IPS-NIHi7 (cell line): ENCODE results near the gene POLR3E.
A peak's percentile ranks its signal among the peaks of the same experiment; 100 is the strongest.
"Not testable (repeated sequence)": the region's sequence is repeated elsewhere in the genome, so short reads cannot be mapped to it uniquely, and the experiment has no call there.

Source experiments
- DNase-seq: peaks from one replicate; pipeline ENCODE4 v3.0.0; 2012; ENCODE audit warnings: mixed read lengths; ENCODE audit errors: extremely low spot score

The POLR3E gene

DNA sequence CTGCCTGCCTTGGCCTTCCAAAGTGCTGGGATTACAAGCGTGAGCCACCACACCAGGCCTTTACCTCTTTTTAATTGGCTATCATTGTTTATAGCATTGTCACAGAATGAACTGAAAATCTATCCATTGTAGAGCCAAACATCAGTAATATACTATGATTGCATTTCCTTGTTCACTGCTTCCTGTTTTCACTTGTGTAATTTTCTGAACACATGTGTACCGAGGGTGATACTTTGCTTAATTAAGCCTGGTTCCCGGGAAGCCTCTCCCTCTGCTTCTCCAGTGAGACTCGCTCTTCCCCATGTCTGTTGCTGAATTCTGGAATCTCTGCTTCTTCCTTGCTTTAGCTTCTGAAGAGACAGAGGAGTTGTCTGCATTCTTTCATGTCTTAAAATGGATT, 33.1 kb downstream of the POLR3E start:
- DNase-seq: no peak

DNA sequence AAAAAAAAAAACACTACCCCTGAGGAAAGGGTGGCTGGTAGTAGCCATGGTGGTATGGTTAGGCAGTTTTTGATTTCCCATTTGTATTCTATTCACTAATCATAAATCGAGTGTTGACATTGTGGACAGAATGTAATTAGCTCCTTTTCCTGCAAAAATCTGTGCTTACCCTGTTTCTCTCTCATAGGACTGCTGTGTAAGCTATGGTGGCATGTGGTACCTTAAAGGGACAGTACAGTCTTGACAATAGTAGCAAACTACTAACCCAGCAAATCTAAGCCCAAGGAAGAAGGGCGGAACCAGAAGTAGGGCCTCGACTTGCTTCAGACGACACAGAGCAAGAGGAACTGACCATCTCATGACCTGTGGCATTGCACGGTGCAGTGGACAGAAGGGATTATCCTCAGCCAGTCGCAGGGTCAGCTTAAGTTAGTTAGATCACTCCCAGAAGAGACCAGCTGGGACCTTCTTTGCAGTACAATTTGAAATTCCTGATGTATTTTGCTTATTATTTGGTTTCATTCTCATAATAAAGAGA, 36.3 kb downstream of the POLR3E start:
- no peak for DNase-seq

DNA sequence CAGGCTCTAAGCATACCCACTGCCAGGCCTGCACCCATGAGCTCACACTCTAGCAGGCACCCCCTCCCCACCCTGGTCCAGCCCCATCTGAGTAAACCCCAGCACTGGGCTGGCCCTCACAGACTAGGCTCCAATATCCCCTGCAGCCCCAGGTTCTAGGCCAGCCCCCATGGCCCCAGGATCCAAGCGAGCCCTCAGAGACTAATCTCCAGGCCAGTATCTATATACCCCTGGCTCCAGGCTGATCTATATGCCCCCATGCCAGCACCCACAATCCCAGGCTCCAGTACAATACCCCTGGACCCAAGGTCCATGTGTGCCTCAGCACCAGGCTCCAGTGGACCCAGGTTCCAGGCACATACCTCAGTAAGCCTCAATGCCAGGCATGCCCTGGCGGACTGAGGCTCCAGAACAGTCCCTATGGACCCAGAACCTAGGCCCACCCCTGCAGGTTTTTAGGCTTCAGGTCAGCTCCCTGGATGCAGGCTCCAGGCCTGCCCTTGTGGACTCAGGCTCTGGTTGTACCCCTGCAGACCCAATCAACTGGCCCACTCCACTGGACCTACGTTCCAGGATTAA, 38.5 kb downstream of the POLR3E start:
- peak; percentile 9 for DNase-seq

DNA sequence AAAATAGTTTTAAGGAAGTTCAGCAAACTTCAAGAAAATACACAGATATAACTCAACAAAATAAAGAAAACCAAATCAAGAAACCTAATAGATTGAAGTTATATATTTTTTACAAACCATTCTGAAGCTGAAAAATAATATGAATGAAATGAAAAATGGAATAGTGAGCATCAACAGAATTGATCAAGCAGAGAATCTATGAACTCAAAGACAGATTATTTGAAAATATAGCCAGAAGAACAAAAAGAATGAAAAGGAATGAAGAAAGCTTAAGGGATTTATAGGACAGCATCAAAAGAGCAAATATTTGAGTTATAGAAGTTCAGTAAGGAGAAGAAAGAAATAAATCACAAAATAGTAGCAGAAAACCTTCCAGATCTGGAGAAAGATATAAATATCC, 39.4 kb downstream of the POLR3E start:
- no peak for DNase-seq

DNA sequence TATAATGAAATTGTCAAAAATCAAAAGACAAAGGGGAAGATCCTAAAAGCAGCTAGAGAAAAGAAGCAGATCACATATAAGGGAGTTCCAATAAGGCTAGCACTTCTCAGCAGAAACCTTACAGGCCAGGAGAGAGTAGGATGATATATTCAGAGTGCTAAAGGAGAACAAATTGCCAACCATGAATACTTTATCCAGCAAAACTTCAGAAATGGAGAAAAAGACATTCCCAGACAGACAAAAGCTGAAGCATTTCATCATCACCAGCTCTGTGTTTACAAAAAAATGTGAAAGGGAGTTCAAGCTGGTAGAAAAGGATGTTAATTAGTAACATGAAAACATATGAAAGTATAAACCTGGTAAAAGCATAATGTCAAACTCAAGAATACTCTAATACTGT, 39.8 kb downstream of the POLR3E start:
- no peak for DNase-seq

DNA sequence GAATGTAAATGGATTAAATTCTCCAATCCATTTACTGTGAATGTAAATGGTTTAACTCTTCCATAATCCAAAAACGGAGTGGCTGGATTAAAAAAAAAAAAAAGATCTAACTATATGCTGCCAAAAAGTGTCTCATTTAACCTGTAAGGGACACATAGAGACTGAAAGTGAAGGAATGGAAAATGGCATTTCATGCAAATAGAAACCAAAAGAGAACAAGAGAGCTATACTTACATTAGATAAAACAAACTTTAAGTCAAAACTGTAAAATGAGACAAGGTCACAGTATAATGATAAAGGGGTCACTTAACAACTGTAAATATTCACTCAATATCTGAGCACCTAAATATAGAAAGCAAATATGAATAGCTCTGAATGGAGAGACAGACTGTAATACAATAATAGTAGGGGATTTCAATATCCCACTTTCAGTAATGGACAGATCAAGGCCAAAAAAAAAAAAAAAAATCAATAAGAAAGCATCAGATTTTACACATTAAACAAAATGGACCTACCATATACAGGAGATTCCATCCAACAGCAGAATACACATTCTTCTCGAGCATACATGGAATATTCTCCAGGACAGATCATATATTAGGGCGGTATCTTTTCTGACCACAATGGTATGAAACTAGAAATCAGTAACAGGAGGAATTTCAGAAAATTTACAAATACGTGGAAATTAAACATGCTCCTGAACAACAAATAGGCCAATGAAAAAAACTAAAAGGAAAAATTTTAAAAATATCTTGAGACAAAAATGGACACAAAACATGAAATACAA, 40.8 kb downstream of the POLR3E start:
- no peak for DNase-seq

DNA sequence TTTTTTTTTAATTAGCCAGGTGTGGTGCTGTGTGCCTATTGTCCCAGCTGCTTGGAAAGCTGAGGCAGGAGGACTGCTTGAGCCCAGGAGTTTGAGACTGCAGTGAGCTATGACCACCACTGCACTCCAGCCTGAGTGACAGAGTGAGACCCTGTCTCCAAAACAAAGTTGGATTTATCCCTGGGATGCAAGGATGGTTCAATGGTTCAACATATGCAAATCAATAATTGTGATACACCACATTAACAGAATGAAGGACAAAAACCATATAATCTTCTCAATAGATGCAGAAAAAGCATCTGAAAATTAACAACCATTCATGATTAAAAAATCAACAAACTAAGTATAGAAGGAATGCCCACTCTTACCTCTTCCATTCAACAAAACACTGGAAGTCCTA, 43.7 kb downstream of the POLR3E start:
- no peak for DNase-seq

DNA sequence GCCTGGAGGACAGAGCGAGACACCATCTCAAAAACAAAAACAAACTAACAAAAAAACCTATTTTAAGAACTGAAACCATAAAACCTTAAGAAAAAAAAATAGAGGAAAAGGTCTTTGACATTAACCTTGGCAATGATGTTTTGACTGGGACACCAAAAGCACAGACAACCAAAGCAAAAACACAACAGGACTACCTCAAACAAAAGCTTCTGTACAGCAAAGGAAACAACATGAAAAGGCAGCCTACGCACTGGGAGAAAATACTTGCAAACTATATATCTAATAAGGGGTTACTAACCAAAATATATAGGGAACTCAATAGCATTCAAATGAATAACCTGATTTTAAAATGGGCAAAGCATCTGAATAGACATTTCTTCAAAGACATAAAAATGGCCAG, 44.9 kb downstream of the POLR3E start:
- DNase-seq: no peak

DNA sequence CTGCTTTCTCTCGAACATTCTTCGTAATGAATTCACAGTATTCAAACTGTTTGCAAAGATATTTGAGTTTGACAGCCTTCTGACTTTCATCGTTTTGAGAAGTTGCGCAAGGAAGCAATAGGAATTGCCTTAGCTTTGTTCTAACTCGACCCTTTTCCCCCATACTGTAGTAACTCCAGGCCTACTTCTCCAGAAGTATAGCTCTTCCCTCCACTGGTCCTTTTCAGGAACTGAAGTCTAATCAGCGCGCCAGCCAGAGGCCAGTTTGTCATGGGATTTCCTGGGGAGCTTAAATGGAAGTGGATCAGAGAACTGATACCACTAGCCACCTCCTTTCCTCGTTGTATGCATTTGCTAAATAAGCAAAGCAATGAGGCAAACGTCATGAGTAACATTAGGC, 49.3 kb downstream of the POLR3E start:
- no peak for DNase-seq

DNA sequence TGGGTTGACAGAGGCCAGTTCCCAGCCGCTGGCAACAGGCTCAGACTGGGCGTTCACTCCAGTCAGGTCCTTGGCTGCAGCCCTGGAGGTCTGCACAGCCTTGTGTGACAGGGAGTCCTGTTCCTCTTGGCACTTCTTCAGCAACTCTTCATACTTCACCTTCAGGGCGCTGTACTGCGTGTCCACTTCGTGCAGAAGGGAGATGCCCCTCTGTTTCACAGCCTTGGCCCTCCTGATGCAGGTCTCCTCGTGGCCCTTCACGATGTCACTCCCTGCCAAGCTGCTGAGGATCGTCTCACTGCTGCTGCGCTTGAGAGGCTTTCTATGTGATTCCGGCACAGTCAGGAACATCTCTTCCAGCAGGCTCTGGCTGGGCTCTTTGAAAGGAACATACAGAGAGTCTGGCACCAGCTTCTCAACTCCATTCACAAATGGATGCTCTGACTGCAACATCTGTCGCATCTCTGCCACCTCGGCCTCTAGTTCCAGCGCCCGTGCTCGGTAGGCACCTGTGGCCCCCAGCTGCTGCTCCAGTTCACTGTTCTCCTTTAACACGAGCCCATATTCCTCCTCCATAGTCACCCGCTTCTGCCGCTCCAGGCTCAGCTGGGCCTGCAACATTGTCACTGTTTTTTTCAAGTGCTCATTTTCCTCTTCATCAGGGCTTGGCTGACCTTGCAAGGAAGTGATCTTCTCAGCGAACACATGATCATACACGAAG, 50.1 kb downstream of the POLR3E start:
- DNase-seq: no peak

DNA sequence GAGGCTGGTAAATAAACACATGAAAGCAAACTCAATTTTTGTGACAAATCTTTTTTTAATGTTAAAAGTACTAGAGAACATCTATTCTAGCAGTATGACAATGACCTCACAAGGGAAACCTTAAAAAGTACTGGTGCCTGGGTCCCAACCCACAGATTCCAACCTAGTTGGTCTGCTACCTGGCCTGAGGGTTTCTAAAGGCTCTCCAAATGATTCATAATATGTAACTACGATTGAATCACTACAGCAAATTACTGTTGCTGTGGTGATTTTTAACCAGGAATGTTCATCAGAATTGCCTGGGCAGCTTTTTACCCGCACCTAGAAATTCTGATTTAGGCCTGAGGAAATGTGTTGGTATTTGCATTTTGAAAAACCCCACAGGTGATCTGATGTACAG, 51.1 kb downstream of the POLR3E start:
- DNase-seq: no peak

DNA sequence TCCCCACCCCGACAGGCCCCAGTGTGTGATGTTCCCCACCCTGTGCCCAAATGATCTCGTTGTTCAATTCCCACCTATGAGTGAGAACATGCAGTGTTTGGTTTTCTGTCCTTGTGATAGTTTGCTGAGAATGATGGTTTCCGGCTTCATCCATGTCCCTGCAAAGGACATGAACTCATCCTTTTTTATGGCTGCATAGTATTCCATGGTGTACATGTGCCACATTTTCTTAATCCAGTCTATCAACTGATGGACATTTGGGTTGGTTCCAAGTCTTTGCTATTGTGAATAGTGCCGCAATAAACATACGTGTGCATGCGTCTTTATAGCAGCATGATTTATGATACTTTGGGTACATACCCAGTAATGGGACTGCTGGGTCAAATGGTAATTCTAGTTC, 53.8 kb downstream of the POLR3E start:
- not testable (repeated sequence) for DNase-seq

DNA sequence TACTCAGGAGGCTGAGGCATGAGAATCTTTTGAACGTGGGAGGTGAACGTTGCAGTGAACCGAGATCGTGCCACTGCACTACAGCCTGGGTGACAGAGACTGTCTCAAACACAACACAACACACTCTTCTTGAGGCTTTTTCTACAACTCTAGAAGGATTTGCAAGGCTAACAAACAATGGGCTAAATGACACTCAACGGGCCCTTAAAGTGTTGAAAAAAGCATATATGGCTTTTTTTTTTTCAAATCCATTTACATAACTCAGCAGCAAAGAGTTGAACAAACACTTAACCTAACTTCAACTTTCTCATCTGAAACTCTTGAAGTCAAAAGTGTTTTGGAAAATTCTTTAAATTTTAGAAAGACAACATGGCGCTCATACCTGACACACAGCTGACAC, 54.9 kb downstream of the POLR3E start:
- DNase-seq: no peak

DNA sequence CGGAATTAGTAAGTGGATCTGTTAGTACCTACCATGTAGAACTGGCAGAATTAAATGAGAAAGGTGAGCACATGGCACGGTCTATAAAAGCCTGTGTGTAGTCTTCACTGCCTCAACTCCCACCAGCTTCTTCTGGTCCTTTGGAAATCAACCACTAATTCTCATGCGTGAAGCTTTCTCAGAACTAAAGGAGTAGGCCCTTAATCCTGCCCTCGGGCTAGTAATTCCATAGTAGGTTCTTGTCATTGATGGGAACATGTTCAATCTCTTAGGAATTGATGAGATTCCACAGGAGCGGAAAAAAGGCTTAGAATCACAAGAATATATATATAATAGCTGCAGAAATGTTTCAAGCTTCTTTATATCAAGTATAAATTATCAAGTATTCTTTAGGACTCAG, 55.5 kb downstream of the POLR3E start:
- no peak for DNase-seq

DNA sequence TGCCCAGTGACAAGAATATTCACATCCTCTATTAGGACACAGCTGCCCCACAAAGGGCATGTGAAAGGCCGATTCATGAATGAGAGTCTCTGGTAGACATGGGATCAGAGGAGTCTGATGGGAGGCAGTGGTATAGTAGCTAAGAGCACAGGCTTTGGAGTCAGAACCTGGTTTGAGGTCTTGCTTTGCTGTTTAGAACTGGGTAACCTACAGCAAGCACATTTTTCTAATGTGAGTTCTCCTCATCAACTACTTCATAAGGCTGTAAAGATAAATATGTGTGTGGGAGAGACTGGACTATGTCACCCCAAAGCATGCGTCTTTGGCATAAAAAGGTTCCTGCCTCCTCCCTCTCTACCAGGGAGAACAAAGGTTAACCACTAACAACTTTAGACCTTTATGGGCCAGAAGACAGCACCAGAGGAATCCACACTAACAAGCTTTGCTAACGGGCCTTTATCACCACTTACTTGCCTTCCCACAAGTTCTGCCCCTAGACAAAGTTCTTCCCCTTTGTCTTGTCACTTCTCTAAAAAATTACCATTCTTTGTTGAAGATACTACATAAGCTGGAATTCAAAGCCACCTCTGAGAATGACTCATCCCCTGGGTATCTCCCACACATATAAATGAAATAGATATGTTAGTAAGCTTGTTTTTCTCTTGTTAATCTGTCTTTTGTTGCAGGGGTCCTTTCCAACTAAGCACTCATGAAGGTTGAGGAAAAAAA, 56.1 kb downstream of the POLR3E start:
- DNase-seq: no peak

DNA sequence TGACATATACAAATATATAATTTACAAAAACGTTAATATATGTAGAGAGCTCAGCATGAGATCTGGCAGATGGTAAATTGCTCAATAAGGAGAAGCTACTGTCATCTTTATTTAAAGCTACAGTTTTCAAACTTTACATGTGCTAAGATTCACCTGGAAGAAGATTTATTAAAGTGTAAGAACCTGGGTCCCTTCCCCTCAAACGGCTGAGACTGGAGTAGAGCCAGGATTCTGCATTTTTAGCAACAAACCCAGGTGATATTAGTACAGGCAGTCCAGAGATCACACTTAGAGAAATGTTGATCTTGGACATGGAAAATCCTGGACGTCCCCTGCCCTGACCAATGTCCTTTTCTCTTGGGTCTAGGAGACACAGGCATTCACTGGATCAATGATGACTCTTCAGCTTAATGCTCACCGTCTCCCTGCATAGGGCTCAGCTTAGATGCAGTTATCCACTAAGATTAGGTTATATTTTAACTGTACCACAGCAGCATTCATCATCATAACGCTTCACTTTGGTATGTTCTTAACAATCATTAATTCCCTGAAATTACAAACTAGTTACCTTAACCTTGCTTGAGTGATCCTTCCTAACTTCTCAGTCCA, 56.8 kb downstream of the POLR3E start:
- no peak for DNase-seq

DNA sequence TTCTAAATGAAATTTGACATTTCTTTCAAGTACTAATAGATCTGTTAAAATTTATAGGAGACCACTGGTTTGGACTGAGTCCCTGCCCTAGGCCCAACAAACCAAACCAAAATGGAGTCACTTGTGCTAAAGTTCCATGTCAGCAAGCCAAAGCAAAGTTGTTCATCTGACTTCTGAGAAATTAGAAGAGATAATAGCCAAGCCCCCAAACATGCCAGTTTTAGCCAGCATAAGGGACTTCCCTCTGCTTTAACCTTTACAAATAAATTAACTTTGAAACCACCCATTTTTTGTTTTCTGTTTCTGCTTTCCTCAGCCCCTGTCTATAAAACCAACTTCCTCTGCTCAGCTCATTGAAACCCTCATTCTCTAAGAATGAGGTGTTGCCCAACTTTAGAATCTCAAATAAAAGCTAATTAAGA, 58.3 kb downstream of the POLR3E start:
- no peak for DNase-seq

DNA sequence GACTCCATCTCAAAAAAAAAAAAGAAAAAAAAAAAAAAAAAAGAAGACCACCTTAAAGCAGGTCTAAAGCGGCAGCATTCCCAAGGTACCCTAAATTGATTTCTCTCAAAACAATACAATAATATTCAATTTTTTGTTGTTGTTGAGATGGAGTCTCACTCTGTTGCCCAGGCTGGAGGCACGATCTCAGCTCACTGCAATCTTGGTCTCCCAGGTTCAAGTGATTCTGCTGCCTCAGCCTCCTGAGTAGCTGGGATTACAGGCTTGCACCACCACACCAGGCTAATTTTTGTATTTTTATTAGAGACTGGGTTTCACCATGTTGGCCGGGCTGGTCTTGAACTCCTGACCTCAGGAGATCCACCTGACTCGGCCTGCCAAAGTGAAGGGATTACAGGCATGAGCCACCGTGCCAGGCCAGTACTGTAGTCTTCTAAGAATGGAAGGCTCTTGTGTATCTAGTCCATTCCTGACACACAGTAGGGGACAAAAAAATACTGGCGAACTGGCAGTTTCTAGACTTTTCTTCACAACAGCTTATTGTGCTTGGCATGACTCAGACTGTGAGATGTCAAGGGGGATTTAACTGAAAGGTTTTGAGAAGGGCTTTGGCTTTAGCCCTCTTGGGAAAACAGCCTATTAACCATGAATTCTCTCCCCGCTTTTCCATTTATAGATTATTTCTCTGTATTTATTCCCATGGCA, 59.9 kb downstream of the POLR3E start:
- DNase-seq: no peak

DNA sequence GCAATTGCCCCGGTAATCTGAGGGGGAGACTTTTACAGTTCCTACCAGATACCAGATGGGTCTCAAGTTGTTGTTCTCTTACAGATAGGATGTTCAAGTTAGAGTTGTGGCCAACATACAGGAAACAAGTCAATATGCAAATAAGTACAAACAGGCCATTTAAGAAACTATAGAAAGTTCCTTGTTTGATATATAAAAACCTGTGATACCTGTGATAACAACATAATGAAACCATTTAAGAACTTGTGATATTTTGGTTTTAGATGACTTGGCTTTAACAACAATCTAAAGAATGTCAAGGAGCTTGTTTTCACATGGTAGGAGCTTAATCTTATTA, 60.4 kb downstream of the POLR3E start:
- DNase-seq: no peak

DNA sequence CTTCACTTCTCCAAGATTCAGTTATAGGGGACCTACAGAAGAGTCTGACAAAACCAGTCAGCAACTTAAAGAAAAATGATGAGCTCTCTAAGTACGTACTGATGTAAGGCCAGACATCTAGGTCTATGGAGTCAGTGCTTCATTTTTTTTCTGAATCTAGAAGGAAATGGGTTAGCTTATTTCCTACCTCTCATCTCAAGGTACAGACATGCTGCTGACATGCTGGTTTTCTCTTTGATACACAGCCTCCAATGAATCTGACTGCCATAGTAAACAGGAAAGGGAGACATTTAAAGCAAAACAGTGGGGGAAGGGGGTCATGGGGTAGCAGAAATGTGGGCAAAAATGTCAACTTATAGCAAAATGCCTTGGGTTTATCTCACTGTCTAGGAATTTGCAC, 60.8 kb downstream of the POLR3E start:
- no peak for DNase-seq

DNA sequence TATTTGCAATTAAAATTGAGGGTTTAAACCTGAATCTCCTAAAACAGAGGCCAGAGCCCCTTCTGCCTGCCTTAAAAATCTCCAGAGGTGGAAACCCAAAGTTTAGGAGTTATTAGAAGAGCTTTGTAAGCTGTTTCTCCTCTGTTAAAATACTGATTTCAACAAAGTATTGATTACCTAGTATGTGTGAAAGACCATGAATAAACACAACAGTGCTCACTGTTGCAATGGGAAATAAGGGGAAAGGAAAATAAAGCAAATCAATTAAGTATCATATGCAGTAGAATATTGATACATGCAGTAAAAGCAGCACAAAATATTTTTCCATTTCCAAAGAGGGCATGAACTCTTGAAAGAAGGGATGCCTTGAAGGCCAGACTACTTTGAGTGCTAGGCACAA, 62.5 kb downstream of the POLR3E start:
- no peak for DNase-seq
